Activated CD4-positive, alpha-beta T cell treated with anti-CD3 and anti-CD28 coated beads, Interleukin-2, amount 10 ng/mL, durations not matched to agents 7 days and 5 days (primary cell): ENCODE data around the gene ALG5. TPM values are rescaled to one million over a fixed set of nuclear protein-coding genes. Genes with fewer than 3 reads are reported as not detected.

Source experiments
- CTCF ChIA-PET: fragments of 350-600 bp; sonication (Branson Sonifier 250); formaldehyde crosslinking; loops from one replicate; lab custom pipeline; 2021; ENCODE audit warnings: antibody characterized with exemption; lab: Charles Lee
- POLR2A ChIA-PET: fragments of 350-600 bp; sonication (Branson Sonifier 250); formaldehyde crosslinking; loops from one replicate; lab custom pipeline; 2021; ENCODE audit warnings: antibody characterized with exemption; lab: Charles Lee
- DNase-seq: peaks from one replicate; pipeline ENCODE4 v3.0.0-alpha.2; 2020
- H3K27ac Mint-ChIP-seq: one replicate; pipeline ENCODE4 v1.8.0; 2021; ENCODE audit warnings: mild to moderate bottlenecking, moderate library complexity, mixed read lengths
- H3K27me3 Mint-ChIP-seq: one replicate; pipeline ENCODE4 v1.8.0; 2021; ENCODE audit warnings: mixed read lengths
- H3K36me3 Mint-ChIP-seq: one replicate; pipeline ENCODE4 v1.8.0; 2021; ENCODE audit warnings: low read depth, mixed read lengths
- H3K4me1 Mint-ChIP-seq: one replicate; pipeline ENCODE4 v1.8.0; 2021; ENCODE audit warnings: mixed read lengths
- H3K4me3 Mint-ChIP-seq: one replicate; pipeline ENCODE4 v1.8.0; 2021; ENCODE audit warnings: mild to moderate bottlenecking, moderate library complexity, mixed read lengths
- H3K9me3 Mint-ChIP-seq: one replicate; pipeline ENCODE4 v1.8.0; 2021; ENCODE audit warnings: mixed read lengths
- total RNA-seq, 2 experiments: library from RNA; stranded (reverse); gene quantifications; one replicate each; pipeline ENCODE4 v1.2.3, GENCODE V29; 2021

Gene ALG5
- total RNA-seq, 2 experiments from 2014 or later, result 29.8 to 33.9 TPM

DNA sequence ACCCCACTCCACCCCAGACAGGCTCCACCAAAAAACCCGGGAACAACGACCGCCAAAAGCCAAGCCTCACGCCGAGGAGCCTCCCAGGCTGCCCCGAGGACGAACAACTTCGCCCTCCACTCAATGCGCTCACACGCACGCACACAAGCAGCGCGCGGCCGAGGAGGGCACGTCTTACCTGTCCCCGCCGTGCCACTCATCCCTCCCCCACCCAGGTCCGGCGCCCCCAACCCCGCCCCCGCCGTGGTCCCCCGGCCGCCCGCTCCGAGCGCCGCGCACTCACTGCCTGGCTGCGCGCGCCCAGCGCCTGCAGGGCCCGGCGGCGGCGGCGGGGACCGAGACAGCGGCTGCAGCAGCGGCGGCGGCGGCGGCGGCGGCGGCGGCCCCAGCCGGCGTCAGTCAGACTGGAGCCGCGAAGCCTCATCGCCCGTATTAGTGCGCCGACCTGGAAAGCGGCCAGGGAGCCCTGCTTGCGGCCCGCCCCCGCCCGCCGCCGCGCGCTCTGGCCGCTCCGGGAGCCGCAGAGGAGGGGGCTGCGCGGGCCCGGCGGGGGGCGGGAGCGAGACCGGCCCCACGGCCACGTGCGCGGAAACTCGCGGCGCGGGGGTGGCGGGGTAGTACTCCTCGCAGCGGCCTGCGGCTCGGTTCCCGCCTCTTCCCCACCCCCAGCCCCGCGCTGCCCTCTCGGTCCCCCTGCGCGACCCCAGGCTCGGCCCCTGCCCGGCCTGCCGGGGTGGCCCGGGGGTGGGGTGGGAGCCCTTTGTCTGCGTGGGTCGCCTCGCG, 79.1 kb downstream of the ALG5 start, which contains the start of gene SMAD9:
SMAD9 (minus strand) TSS at position 406 of the 783 bp plus-strand sequence. CDS start 40,549 bp downstream, outside the sequence.
- H3K4me1 Mint-ChIP-seq, result peaks cover 3% of the 10 kb centered on the region
- CTCF ChIA-PET, result no interaction called here
- H3K4me3 Mint-ChIP-seq, result peak within 1 kb of the TSS; percentile 65
- no peaks in the 10 kb centered on the region for H3K9me3 Mint-ChIP-seq
- DNase-seq, result no peak
- H3K36me3 Mint-ChIP-seq, result no peaks in the 10 kb centered on the region
- POLR2A ChIA-PET, result interaction anchor here (0.6 kb wide), 1 partner anchor 91 kb away, joined by 3 read pairs; no protein-coding TSS in a partner anchor
- no peak within 1 kb of the TSS for H3K27ac Mint-ChIP-seq
- H3K27me3 Mint-ChIP-seq, result peaks cover 69% of the 10 kb centered on the region

DNA sequence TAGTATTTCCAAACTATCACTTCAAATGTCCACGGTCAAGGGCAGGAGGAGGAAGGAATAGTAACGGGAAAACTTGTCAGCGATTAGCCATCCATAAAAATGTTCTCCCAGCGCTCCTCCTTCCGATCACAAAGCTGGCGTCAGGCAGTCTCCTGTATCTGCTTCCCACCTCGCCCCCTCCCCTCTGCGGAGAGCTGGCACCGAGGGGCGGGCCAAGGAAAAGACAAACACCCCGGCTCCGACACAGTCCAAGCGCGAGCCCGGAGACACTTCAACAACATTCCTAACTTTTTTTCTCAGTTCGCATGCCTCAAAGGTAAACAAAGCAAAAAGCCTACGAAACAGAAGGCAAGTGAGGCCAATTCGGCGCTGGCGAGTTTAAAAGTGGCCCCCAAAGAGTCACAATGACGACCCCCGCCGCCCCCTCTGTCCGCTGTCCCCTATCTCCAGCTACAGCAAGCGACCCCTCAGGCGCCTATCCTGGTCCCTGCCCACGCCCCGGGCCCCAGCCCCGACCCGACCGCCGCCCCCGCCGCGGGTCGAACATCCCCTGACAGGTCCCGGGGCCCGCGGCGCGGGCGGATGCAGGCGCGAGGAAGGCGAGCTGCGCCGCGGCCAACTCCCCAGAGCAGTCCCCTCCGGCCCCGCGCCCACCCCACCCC, 79.8 kb downstream of the ALG5 start:
- no peaks in the 10 kb centered on the region for H3K36me3 Mint-ChIP-seq
- H3K9me3 Mint-ChIP-seq, result no peaks in the 10 kb centered on the region
- CTCF ChIA-PET, result no interaction called here
- H3K4me1 Mint-ChIP-seq, result peaks cover 3% of the 10 kb centered on the region
- H3K27ac Mint-ChIP-seq, result no peak overlapping the region
- peak overlapping the region; percentile 8 for H3K4me3 Mint-ChIP-seq
- POLR2A ChIA-PET, result no interaction called here
- DNase-seq, result no peak
- peaks cover 66% of the 10 kb centered on the region for H3K27me3 Mint-ChIP-seq

DNA sequence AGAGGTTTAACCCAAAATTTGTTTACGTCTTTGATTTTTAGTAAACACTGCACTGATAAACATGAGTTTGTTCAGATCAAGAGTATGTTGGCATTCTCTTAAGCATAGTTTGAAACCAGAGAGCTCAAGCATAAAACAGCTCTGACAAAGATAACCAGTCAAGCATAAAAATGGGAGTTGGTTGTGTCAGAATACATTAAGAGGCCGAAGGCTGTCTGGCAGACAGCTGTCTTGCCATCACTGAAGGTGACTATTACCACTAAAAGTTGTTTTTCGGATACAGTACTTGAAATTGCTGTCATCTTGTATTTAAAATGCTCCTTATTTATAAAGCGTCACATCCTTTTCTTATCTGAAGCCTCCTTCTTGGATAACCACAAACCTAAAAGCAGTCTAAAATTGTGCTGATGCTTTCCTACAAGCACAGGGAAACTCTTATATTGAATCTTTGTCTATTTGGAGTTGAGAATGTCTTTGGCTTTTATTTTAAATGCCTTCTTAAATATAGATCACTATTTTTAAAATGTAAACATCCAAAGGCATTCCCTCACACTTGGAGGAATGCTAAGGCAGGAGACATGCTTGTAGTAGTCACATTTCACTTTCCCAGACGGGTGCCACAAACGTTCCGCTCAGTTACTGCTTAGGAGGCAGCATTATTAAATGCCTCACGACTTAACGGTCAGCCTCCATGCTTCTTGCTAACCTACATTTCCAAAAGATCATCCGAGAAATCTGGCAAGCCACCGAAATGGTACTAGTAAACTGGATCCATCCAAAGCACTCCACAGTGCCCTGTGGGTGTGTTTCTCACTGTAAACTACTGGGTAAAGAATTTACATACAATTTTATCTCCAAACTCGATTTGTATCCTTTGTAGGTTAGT, 80.7 kb downstream of the ALG5 start:
- DNase-seq, result no peak
- no peaks in the 10 kb centered on the region for H3K9me3 Mint-ChIP-seq
- POLR2A ChIA-PET, result no interaction called here
- H3K27me3 Mint-ChIP-seq, result peaks cover 66% of the 10 kb centered on the region
- peak overlapping the region; percentile 8 for H3K4me3 Mint-ChIP-seq
- H3K36me3 Mint-ChIP-seq, result no peaks in the 10 kb centered on the region
- H3K27ac Mint-ChIP-seq, result no peak overlapping the region
- H3K4me1 Mint-ChIP-seq, result peaks cover 3% of the 10 kb centered on the region
- CTCF ChIA-PET, result no interaction called here

DNA sequence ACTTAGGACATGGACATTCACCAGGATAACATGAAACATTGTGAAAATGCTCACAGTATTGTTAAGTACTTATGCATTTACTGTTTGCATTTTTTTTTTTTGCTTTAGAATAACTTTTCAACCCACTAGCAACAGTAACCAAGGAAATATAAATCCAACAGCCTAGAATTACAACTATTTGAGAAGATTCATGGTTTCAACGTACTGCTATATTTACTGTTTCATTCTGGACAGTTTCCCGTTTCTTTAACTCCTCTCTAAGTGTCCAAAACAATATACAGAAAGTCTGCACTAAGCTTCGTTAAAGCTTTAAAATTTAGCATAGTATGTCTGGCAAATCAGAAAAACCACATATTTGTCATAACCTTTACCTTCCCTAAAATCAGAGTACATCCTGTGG, 81.8 kb downstream of the ALG5 start:
- ChIA-PET CTCF (no interaction called here), POLR2A (no interaction called here)
- no peaks in the 10 kb centered on the region for H3K9me3 Mint-ChIP-seq
- H3K4me3 Mint-ChIP-seq, result no peak overlapping the region
- H3K4me1 Mint-ChIP-seq, result peaks cover 3% of the 10 kb centered on the region
- H3K27ac Mint-ChIP-seq, result no peak overlapping the region
- no peak for DNase-seq
- peaks cover 65% of the 10 kb centered on the region for H3K27me3 Mint-ChIP-seq
- H3K36me3 Mint-ChIP-seq, result no peaks in the 10 kb centered on the region

DNA sequence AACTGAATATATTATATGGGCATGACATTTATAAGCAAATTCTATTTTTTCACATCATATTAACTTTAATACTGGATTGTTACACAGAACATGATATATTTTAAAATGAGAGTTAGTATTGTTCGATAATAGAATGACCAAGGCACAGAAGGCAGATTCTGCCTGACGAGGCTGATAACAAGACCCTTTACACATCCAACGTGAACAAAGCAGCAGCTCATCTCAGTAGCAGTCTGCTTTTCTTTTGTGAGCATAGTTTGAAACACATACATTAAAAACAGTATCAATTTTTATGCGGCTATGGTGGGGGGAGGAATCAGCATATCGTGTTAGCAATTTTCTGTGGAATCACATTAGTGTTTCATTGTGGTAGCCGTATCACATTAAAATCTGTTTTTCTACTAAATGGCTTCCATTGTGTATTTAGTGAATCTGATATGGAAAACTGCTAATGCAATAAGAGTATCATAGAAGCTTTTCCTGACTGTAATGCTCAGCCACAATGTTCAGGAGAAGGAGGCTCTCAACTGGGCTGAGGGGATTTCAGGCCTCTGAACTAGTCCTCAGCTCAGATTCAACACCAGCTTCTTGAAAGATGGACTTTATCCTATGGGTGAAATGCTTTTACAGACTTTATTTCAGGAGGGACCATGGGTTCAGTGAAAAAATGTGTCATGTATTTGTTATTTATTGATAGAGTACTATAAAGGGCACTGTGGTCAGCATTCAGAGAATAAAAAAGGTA, 83.1 kb downstream of the ALG5 start:
- no peak overlapping the region for H3K4me3 Mint-ChIP-seq
- ChIA-PET POLR2A (no interaction called here), CTCF (no interaction called here)
- DNase-seq, result no peak
- peaks cover 3% of the 10 kb centered on the region for H3K4me1 Mint-ChIP-seq
- H3K9me3 Mint-ChIP-seq, result no peaks in the 10 kb centered on the region
- H3K36me3 Mint-ChIP-seq, result no peaks in the 10 kb centered on the region
- peaks cover 55% of the 10 kb centered on the region for H3K27me3 Mint-ChIP-seq
- no peak overlapping the region for H3K27ac Mint-ChIP-seq

DNA sequence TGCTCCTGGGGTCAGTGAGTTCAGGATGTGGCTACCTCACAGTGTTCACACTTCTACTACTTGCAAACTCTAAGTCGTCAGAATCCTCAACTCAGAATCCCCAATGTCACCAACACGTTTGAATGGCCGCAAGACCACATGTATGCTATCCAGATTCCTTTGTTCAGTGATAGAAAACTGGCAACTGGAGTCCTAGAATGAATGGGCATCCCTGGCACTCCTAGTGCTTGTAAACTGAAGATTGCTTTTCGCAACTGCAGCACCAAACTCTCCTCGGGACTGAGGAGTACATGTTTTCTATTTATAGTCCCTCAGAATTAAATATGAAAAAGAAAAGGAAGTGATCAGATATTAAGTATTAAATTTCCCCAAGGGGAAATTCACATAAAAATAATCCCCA, 84.0 kb downstream of the ALG5 start:
- Mint-ChIP-seq H3K4me3 (no peak overlapping the region), H3K27ac (no peak overlapping the region), H3K36me3 (no peaks in the 10 kb centered on the region), H3K9me3 (no peaks in the 10 kb centered on the region), H3K27me3 (peaks cover 48% of the 10 kb centered on the region), H3K4me1 (no peaks in the 10 kb centered on the region)
- no peak for DNase-seq
- POLR2A ChIA-PET, result no interaction called here
- CTCF ChIA-PET, result no interaction called here

DNA sequence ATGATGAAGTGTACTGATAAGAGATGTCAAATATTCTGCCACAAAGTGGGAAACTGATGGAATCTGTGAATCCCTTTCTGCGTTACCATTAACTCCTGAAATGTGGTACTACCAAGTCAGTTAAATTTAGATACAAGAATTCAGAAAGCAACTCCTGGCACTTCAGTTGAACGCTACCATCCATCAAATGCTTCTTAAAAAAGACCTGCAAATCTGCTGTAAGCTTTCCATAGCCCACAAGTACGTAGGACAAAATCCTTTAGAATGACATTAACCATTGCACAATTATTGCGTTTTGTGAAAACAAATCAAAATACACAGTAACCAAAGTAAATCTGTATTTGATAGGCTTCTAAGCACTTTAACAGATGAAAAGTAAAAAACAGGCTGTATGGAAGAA, 84.5 kb downstream of the ALG5 start:
- Mint-ChIP-seq H3K36me3 (no peaks in the 10 kb centered on the region), H3K4me3 (no peak overlapping the region), H3K27ac (no peak overlapping the region), H3K27me3 (peaks cover 46% of the 10 kb centered on the region), H3K9me3 (no peaks in the 10 kb centered on the region), H3K4me1 (no peaks in the 10 kb centered on the region)
- DNase-seq, result no peak
- POLR2A ChIA-PET, result no interaction called here
- CTCF ChIA-PET, result no interaction called here

DNA sequence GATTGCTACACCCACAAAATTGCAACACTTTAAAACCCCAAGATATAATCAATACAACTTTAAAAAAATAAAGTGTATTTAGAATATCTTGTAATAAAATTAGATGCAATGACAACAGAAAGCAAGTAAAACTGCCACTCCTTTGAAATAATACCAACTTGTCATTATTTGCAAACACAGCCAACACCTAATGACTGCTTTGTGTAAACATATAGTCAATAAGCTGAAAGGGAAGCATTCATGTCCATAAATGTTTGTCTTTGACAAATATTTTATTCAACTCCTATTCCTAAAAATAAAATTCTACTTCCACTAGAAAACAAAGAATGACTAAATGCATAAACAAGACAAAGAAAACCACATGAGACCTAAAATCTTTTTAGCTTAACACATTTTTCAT, 85.7 kb downstream of the ALG5 start:
- POLR2A ChIA-PET, result no interaction called here
- no peaks in the 10 kb centered on the region for H3K4me1 Mint-ChIP-seq
- H3K27ac Mint-ChIP-seq, result no peak overlapping the region
- CTCF ChIA-PET, result no interaction called here
- no peaks in the 10 kb centered on the region for H3K9me3 Mint-ChIP-seq
- DNase-seq, result no peak
- H3K27me3 Mint-ChIP-seq, result peaks cover 37% of the 10 kb centered on the region
- H3K4me3 Mint-ChIP-seq, result no peak overlapping the region
- H3K36me3 Mint-ChIP-seq, result no peaks in the 10 kb centered on the region

DNA sequence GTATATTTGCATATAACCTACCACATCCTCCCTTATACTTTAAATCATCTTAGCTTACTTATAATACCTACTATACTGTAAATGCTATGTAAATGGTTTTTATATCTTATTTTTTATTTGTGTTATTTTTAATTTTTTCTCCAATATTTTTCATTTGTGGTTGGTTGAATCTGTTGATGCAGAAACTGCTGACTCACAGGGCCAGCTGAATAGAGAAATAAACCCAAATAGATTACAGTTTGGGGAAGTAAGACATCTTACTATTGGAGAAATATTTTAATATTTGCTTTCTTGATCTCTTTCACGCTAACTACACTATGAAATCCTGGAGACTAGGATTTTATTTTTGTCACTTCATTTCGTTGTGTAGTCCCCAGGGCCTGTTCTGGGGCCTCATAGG, 86.2 kb downstream of the ALG5 start:
- POLR2A ChIA-PET, result no interaction called here
- Mint-ChIP-seq H3K27me3 (peaks cover 33% of the 10 kb centered on the region), H3K9me3 (no peaks in the 10 kb centered on the region), H3K4me1 (no peaks in the 10 kb centered on the region), H3K36me3 (no peaks in the 10 kb centered on the region), H3K27ac (no peak overlapping the region), H3K4me3 (no peak overlapping the region)
- no peak for DNase-seq
- CTCF ChIA-PET, result no interaction called here

DNA sequence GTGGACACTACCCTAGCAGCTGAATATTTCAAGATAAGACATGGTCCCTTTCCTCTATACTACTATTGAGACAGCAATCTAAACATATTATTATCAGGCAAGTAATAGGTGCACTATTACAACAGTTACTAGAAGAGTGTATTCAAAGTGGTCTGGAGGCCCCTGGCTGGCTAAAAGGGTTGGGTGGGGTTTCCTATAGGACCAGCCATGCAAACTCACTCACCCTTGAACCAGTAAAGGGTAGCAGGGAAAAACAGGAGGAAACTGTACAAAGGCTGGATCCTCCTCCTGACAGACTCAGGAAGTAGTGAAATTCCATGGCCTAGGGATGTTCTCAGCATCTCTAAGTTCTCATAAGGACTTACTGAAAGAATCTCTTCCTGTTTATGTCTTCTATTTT, 86.8 kb downstream of the ALG5 start:
- Mint-ChIP-seq H3K27me3 (peaks cover 27% of the 10 kb centered on the region), H3K27ac (no peak overlapping the region), H3K9me3 (no peaks in the 10 kb centered on the region), H3K4me3 (no peak overlapping the region), H3K36me3 (no peaks in the 10 kb centered on the region), H3K4me1 (no peaks in the 10 kb centered on the region)
- POLR2A ChIA-PET, result no interaction called here
- DNase-seq, result no peak
- CTCF ChIA-PET, result no interaction called here

DNA sequence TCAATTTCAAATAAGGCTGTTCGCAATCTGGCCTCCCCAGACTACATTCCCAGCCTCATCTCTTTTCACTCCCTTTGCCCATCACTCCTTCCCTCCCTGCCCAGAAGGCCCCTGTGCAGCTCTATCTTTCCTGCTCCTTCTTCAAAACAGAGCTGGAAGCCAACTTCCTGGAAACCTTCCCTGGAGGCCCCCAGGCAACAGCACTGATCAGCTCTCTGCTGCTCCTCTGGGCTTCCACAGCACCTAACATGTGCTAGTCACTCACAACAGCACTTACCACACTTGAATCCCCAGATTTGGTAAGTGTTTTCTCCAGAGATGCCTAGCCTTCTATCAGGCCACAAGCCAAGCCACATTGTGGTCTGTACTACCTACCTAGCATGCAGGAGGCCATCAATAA, 88.6 kb downstream of the ALG5 start:
- no peaks in the 10 kb centered on the region for H3K36me3 Mint-ChIP-seq
- H3K9me3 Mint-ChIP-seq, result no peaks in the 10 kb centered on the region
- DNase-seq, result no peak
- peaks cover 20% of the 10 kb centered on the region for H3K27me3 Mint-ChIP-seq
- H3K27ac Mint-ChIP-seq, result peak overlapping the region; percentile 36
- no peaks in the 10 kb centered on the region for H3K4me1 Mint-ChIP-seq
- ChIA-PET POLR2A (no interaction called here), CTCF (interaction anchor here (0.6 kb wide), 1 partner anchor 35 kb away, joined by 3 read pairs; no protein-coding TSS in a partner anchor)
- H3K4me3 Mint-ChIP-seq, result no peak overlapping the region

DNA sequence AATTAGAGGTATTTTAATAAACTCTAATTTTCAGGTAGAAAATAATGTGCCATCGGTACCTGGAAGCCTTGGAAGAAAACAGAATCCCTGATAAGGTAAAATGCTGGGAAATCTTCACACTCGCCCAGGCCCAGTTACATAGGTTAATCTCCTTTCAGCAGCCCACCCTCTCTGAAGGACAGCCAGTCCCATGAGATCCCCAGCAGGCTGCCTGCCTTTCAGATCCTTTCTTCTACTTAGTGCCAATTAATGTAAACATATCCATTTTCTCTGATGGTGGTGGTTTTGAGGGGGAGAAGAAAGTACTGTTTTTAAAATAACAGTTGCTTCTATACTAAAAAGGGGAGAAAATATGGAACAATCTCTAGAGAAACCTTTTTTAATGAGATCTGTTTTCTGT, 91.3 kb downstream of the ALG5 start:
- DNase-seq, result no peak
- H3K4me3 Mint-ChIP-seq, result no peak overlapping the region
- no peaks in the 10 kb centered on the region for H3K36me3 Mint-ChIP-seq
- no peaks in the 10 kb centered on the region for H3K4me1 Mint-ChIP-seq
- ChIA-PET POLR2A (no interaction called here), CTCF (no interaction called here)
- H3K9me3 Mint-ChIP-seq, result no peaks in the 10 kb centered on the region
- peaks cover 11% of the 10 kb centered on the region for H3K27me3 Mint-ChIP-seq
- no peak overlapping the region for H3K27ac Mint-ChIP-seq
